Activated T-helper 1 cell treated with anti-CD3 and anti-CD28 coated beads, Interleukin-2, amount 50 U/mL, for 16 hours (primary cell): ENCODE measurements around the gene PICK1.
"Not testable (repeated sequence)": the region's sequence is repeated elsewhere in the genome, so short reads cannot be mapped to it uniquely, and the experiment has no call there.

ENCODE experiments used
- DNase-seq, 2 donors: peaks; one replicate each; pipeline ENCODE4 v3.0.0-alpha.2; 2020; ENCODE audit warnings: low read depth in 1 of 2, low spot score in 1 of 2

The PICK1 gene

DNA sequence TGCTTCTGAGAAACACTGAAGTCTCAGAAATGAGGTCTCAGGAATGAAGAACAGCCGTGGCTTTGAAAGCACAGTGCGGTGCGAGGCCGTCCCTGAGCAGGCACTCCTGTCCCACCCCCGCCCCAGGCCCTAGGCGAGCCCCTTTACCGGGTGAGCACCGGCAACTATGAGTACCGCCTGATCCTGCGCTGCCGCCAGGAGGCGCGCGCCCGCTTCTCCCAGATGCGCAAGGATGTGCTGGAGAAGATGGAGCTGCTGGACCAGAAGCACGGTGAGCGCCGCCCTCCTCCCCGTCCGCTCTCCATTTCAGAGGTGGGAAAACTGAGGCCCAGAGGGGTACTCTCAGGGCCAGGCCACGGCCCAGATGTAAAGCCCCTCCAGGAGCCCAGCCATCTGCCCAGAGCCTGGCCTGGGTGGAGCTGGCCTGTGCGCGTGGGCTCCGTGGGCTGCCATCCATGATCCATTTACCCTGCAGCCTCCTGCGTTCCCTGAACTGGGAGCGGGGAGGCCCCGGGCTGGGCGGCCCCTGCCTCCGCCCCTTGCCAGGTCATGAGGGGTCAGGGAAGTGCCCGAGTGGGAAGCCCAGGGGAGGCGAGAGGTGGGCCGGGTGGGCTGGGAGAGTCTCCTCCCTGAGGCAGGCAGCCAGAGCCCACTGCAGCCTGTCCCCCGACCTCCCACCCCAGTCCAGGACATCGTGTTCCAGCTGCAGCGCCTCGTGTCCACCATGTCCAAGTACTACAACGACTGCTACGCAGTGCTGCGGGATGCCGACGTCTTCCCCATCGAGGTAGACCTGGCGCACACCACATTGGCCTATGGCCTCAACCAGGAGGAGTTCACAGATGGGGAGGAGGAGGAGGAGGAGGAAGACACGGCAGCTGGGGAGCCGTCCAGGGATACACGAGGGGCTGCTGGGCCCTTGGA lies 17.2 kb downstream of the PICK1 start:
- no peak for DNase-seq

DNA sequence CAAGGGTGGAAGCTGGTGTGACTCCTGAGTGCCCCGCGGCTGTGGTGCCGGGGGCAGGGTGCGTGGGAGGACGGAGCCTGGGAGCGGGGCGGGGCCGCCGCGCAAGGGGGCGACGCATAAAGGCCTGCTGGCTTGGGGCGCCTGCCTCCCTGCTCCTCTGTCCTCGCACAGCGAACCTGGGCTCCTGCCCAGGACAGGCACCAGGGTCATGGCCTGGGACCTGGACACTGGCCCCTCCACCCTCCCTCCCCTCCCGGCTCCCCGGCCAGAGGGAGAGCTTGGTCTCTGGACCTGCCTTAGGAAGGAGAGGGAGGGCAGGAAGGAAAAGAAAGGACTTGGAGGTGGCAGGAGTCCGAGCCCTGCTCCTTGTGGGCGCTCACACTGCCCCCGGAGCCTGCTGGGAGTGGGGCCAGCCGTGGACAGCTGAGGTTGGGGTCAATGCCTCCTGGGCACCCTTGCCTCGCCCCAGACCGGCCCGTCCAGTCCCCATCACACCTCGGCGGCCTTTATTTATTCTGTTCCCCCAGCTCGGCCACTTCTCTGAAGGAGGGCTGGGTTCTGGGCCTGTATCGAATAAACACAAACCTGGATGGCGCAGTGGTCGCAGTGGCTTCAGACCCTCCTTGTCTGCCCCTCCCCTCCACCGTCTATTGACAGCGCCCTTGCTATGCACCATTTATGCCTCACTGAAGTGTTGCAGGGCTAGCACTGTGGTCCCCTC lies 18.1 kb downstream of the PICK1 start:
- no peak for DNase-seq

DNA sequence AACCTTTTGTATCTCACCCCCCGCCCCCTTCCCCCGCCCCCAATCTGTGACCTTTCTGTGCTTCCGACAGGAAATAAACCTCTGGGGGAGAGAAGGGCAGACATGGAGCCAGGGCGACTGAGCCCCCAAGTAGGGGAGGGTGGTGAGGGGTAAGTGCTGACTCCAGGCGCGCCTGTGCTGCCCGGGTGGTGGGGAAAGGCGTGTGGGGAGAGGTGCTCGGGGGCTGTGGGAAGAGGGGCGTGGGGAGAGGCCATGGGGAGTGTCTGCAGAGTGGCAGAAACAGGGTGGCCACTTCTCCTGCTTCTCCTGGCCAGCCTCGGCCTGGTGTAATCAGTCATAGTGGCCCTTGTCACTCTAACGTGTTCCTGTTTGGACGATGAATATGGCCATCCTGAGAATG lies 18.8 kb downstream of the PICK1 start:
- no peak for DNase-seq

DNA sequence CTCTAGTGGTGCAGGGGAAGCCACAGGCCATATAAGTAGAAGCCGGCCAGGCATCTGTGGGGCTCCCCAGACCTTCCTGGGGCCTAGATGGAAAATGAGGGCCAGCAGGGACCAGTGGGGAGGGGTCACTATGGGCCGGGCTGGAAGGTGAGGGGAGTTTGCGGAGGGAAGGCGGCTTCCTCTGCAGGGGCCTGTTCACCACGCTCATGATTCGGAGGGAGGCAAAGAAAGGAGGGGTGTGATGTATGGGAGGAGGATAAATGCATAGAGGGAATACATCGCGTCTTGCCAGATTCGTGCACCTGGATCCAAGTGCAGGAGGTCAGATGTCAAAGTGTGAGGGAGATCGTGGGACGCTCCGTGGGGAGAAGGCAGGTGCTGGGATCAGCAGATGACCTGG lies 19.9 kb downstream of the PICK1 start:
- no peak for DNase-seq

DNA sequence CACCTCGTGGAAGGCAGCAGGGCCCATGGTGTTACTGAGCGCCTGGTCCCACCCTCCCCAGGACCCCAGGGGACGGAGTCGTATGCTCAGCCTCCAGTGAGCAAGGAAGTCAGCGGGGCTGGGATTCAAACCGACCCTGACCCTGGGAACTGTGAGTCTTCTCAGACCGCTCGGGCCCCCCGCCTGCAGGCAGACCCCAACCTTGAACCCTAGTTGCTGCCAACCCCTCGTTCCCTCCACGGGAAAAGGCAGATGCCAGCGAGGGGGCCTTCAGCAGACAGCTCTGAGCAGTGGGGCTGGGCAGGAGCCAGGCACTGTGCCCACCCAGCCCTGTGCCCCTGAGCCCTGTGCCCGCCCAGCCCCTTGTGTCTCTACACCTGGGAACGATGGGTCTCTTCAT lies 20.4 kb downstream of the PICK1 start:
- no peak for DNase-seq

DNA sequence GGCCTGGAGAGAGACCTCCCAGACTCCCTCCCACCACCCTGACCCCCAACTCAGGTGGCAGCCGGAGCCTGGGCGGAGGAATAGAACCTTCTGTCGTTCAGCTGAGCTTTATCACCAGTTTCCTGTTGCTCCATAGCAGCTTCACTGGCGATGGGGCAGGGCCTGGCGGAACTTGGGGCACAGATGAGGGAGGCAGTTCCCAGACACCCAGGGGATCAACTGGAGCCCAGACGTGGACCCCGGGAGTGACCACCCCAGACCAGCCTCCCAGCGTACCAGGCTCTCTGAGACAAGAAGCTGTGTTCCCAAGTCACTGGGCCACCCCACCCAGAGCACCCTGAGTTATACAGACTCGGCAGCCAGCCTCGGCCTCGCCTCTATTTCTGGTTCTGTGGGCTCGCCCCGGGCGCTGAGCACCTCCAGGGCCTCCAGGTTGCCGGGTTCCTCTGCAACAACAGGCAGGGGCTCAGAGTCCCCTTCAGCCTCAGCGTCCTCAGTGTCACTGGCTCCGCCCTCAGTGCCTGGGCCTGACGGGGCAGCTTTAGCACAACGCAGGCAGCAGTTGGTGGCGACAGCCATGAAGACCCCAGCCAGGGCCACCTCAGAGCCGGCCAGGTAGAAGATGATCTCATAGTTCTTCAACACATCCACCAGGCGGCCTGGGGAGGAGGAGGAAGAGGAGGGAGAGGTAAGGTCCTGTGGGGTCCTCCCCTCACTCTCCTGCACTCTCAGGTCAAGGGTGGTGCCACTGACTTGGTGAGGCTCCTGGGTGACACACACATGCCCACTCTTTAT lies 21.0 kb downstream of the PICK1 start:
- DNase-seq = no peak

DNA sequence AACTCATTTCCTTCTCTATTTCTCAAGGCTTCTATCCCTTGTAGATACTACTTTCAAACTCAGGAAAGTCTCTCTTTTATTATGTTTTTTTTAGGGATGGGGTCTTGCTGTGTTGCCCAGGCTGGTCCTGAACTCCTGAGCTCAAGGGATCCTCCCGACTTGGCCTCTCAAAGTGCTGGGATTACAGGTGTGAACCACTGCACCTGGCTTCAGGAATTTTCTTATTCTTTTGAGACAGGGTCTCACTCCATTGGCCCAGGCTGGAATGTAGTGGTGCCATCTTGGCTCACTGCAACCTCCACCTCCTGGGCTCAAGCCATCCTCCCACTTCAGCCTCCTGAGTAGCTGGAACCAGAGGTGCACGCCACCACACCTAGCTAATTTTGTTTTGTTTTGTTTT lies 22.0 kb downstream of the PICK1 start:
- not testable (repeated sequence) for DNase-seq

DNA sequence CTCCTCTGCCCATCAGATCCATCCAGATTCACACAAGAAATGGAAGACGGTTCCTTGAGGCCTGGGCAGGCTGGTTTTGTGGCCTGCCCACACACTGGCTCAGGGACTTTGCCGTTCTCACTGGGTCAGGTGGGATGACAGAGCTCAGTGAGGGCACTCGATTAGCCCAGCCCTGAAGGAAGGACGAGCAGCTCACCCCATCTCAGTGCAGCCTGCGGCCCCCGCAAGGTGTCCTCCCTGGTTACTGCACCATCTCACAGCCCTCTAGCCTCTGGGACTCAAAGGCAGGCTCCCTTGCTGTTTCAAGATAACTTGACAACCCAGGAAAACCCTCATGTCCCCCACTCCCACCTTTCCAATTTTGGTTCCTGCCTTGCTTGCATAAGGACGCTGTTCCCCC lies 22.6 kb downstream of the PICK1 start:
- DNase-seq = no peak

DNA sequence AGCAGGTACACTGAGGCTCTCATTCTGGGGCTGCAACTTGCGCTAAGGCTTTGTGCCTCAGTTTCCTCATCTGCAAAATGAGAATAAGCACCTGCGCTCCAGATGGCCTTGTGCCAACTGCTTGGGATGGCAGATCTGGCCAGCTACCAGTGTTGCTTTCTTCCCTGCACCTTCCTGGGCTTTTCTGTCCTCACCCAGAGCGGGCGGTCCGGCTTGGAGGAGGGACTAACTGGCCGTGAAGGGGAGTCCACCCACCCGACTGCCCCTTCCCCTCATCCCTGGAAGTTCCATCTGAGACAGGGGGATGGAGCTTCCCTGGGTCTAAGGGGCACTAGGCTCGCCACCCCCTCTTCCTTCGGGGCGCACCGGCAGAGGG lies 23.3 kb downstream of the PICK1 start:
- DNase-seq = no peak

DNA sequence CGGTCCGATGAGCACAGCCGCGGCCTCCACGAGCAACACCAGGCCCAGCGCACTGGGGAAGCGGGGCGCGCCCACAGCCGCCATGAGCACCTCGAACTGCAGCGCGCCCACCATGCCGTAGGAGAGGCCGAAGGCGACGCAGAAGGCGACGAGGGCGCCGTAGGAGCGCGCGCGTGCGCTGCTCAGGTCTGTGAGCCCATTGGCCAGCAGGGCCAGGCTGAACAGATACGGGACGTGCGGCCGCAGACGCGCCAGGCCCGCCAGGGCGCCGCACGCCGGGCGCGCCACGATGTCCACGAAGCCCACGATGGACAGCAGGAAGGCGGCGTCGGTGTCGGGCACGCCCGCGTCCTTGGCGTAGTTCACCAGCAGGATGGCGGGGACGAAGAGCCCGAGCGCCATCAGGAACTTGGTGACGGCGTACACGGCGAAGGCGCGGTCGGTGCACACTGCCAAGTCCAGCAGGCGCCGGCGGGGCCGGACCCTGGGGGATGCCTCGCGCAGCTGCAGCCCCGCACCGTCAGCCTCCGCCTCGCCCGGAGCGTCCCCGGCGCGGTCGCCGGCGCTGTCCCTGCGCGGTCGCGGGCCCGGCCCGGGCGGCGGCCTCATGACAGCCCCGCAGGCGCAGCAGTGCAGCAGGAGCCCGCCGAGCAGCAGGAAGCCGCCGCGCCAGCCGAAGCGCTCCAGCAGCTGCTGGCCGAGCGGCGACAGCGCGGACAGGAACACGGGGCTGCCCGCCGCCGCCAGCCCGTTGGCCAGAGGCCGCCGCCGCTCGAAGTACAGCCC lies 23.8 kb downstream of the PICK1 start:
- no peak for DNase-seq

DNA sequence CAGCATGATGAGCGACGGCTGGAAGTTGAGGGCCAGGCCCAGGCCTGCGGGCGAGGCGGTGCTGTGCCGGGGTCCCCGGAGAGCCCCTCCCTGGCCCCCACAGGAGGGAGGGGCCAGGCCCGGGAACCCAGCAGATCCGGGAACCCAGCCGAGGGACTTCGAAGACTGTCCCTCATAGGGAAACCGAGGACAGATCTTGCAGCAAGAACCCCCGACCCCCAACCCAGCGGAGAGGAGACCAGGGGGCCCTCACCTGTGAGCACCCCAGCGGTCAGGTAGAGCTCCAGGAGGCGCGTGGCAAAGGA lies 24.4 kb downstream of the PICK1 start:
- no peak for DNase-seq

DNA sequence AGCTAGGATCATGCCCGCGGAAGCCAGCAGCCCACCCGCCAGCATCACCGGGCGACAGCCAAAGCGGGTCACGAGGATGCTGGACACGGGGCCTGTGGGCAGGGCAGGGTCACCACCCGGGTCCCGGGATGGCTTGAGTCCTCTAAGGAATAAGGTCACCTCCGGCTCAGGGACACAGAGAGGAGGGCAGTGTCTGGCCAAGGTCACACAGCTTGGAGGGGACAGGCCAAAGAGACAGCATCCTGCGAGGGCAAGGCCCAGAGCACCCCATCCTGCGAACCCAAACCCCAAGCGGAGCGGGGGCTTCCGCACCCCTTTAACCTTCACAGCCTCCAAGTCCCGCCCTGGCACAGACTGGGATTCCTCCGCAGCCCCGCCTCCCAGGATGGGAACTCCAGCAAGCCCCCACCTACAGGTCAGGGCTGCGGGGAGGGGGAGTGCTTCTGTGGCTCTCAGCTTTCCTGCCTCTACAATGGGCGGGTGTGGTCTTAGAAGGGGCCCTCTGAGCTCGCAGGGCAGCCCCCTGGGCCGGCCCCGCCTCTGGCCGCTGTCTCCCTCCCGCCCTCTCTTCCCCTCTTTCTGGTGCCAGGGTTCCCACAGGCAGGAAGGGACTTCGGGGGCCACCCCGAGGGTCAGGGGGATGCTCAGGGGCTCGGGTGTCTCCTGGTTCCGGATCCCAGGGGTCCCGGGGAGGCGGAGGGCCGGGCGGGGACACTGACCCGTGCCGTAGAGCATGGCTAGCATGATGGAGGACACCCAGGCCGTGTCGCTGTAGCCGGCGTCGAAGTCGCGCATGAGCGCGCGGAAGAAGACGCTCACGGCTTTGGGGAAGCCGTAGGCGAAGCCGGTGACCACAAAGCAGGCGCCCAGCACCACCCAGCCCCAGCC lies 25.0 kb downstream of the PICK1 start:
- DNase-seq = no peak

DNA sequence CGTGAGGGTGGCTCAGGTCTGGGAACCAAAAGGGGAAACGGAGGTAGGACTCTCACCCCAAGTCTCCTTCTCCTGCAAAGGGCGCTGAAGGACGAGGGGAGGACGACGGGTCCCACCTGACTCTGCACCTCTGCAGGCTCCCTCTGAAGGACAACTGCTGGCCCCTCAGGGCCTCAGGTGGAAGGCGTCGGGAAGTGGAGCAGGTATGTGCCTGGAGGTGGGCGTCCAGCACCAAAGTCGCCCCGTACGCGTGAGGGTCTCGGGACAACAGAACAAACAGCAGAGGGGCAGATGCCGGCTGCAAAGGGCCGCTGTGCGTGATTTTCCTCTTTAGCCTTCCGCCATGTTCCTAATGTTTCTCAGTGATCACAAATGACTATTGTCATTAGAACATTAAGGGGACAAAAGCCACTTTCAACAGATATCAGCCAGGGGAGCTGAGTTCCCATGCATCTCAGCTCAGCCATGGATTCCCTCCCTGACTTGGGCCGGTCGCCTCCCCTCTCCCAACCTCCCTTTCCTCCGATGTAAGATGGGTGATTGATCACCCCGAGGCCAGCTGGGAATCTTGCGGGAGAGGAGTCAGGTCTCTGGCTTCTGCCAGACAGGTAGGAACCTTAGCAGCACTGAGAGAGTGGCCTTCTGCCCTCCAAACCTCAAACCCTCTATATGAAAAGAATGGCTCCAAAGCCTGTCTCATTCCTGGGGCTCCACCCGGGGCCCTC lies 25.9 kb downstream of the PICK1 start:
- no peak for DNase-seq

DNA sequence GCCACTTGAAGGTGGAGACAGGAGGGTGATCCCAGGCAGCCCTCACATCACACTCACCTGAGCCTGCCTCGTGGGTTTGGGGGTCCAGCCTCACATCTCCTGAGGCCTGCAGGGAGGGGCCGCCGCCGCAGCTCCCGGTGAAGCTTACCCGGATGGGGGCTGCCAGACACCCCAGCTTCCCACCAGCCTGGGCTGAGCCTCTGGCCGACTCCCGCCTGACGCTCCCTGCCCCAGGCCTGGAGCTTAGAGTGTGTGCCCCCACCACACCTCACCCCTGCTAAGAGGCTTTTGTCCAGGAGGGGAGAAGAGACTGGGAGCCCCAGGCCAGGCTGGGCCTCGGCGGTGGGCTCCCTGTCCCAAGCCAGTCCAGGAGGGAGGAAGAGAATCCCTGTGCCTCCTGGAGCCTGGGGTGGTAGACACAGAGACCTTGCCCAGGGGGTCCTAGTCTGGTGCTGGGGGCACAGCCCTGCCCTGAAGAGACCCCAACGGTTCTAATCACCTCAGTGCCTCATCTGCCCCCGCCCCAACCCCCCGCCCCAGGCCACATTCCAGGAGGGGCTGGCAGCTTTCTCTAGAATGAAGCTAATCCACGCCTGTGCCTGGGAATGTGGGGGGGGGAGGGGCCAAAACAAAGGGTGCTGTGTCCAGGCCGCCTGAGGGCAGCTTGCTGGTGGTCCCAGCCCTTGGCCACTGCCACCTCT lies 26.9 kb downstream of the PICK1 start, which contains the start of gene SLC16A8:
Gene SLC16A8, minus strand, starts transcription at position 254 of the 701 bp plus-strand sequence. CDS start 1,311 bp downstream, outside the sequence.
- no peak for DNase-seq

DNA sequence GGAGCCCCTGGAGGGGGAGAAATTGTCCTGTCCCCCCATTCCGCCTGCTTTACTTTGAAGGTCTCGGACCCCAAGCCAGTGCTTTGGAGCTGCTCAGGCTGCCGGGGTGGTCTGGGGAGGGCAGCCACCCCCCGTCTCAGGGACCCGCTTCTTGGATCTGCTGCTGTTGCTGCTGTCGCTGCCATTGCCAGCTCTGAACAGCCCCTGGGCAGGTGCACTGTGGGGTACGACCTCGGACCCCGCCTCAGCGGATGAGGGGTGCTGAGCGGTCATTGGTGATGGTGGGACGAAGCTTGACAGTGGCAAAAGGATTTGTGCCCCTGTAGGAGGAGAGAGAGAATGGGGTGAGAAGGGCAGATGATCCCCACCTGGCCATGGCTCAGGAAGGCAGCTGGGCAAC lies 27.9 kb downstream of the PICK1 start:
- DNase-seq = no peak

DNA sequence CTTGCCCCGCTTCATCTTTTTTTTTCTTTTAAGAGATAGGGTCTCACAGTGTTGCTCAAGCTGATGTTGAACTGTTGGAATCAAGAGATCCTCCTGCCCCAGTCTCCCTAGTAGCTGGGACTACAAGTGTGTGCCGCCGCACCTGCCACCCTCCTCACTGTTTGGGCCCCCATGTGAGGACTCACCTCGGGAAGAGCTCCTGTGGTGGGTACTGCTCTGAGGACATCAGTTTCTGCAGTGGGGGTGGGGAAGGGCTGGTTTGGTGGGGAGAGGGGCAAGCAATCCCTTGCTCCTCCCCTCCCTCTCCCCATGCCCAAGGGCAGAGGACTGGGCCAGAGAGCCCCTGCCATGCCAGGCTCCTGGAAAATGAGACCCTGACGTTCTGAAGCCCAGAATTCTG lies 28.3 kb downstream of the PICK1 start:
- DNase-seq = no peak

DNA sequence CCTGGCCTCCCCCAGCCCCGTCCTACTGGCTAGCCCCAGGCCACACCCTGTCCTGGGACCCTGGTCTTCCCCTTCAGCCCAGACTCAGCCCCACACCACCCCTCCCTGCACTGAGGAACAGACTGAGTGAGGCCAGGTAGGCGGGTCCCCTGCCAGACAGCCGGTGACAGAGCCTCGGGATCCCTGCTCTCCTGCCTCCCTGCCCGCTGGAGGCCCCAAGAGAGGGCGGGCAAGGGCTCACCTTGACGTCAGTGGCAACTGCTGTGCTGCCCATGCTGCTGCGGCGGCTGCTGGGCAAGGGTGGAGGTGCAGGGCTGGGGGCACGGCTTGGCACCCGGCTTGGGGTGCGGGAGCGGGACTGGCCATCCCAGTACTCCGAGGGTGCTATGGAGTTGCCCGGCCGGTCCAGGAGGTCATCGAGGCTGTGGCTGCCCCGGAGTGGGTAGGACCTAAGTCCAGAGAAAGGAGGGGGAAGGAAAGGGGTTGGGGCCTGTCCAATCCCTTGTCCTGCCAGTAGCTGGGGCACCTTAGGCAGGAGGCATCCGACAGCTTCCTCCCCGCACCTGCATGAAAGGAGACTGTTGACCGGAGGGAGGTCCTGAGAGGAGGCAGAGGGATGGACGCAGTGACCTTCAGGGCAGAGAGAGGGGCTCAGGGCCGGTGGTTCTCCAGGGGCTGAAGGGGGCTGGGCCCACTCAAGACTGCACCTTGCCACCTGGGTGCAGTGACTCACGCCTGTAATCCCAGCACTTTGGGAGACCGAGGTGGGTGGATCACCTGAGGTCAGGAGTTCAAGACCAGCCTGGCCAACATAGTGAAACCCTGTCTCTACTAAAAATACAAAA lies 29.0 kb downstream of the PICK1 start:
- DNase-seq = no peak

DNA sequence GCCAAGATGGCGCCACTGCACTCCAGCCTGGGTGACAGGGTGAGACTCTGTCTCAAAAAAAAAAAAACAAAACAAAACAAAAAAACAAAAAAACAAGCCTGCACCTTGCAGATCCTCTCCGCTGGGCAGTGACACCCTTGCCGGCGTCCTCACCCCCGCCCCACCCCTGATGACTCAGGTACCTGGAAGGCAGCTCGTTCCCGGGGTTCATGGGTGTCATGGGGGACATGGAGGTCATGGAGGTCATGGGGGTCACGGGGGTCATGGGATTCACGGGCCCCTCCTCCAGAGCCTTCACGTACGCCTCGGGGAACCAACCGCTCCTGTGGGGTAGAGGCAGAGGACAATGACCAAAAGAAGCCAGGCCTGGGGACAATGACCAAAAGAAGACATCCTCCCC lies 29.7 kb downstream of the PICK1 start:
- DNase-seq = no peak
